GM19372 (cell line): ENCODE measurements around the gene MT1F.
"Not testable (repeated sequence)": the region's sequence is repeated elsewhere in the genome, so short reads cannot be mapped to it uniquely, and the experiment has no call there.

Experiments
- ATAC-seq: cut with Tn5 transposase; IDR thresholded peaks from one replicate; pipeline ENCODE4 v1.9.1; 2021; ENCODE audit warnings: mild to moderate bottlenecking, low read depth, moderate library complexity; ENCODE audit not compliant: unreplicated experiment

MT1F gene

DNA sequence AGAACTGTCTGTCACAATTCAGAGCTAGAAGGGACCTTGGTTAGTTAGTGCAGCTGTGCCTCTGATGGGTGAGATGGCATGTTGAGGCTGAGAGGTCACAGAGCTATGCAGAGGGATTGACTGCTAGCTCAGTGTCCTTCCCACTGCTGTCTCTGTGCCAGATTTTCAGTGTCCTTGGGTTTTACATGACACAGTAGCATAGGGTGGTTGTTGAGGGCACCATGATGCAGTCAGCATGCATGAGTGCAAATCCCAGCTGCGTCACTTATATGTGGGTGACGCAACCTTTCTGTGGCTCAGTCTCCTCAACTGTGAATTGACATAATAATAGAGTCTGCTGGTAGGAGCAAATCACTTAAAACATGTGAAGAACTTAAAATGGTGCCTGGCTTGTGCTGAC, 16.6 kb upstream of the MT1F start:
- no peak for ATAC-seq

- ATAC-seq, result peak; percentile 82
Measured at GRCh38 chr16:56643080-56643778, 14.5 kb upstream of the MT1F start.

DNA sequence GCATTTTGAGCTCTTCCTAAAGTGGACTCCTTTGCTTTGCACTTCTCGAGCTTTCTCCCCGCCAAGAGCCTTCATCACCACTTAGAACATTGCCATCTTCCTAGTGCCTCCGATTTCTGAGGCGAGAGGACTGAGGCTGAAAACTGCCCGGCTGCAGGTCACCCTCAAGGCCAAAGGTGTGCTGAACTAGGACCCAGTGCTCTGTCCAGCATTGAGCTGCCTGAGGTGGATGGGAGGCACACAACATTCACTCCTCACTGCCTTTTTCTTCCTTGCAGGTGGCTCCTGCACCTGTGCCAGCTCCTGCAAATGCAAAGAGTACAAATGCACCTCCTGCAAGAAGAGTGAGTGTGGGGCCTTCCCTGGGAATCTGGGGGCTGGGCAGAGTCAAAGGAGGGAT, 13.9 kb upstream of the MT1F start:
- no peak for ATAC-seq

- ATAC-seq, result no peak
Measured at GRCh38 chr16:56645311-56645710, 12.4 kb upstream of the MT1F start.

DNA sequence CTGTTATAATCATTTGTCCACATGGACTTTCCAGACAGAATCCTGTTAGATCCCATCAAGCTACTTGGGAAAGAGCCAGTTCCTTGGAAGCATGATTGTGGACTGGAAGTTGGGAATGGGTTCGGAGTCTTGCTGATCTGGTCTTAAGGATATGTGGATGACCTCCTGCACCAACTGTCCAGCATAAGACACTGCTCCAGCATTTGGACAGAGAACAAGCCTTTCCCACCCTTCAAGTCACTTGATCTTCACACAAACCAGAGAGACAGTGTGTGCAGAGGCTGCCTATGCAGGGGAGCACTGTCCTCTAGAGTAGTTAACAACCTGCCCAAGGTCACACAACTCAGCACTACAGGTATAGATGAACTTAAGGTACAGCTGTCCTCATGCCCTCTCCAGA, 11.9 kb upstream of the MT1F start:
- ATAC-seq, result no peak

- no peak for ATAC-seq
Measured at GRCh38 chr16:56647641-56648431, 9.9 kb upstream of the MT1F start.

DNA sequence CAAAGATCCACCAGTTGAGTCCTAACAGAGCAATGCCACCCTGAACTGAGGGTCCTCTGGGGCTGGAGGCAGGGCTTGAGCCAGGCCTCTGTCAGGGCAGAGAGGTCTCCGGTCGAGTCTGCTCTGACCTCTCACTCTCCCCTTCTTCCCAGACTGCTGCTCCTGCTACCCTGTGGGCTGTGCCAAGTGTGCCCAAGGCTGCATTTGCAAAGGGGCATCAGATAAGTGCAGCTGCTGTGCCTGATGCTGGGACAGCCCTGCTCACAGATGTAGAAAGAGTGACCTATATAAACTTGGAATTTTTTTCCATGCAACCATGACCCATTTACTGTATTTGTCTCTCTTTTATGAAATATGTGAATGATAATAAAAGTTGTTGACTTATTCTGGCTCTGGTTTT, 8.5 kb upstream of the MT1F start:
- no peak for ATAC-seq

DNA sequence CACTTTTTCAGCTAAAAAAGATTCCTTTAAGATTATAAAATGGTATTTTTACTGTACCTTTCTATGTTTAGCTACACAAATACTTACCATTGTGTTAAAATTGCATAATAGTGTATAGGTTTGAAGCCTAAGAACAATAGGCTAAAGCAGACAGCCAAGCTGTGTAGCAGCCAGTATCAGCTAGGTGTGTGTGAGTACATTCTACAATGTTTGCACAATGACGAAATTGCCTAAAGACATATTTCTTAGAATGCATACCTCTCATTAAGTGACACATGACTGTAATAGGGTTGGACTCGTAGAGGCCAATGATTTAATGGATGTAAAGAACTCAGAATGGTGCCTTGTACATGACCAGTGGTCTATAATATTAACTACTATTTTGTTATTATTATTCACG, 7.9 kb upstream of the MT1F start:
- ATAC-seq, result no peak

DNA sequence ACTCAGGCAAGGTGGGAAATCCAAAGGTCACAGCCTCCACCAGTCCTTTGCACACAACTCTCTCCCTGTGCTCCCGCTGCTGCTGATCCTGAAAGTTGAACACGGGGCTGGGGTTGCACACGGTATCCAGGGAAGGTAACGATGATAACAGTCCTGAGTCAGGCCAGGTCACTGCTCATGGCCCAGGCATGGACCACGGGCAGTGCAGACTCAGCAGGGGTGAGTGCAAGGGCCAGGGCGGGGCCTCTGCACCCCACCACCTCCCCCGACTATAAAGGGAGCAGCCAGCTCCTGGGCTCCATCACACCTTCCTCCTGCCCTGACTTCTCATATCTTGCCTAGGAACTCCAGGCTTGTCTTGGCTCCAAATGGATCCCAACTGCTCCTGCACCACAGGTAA, 6.2 kb upstream of the MT1F start, which contains the start of gene MT1B:
MT1B (plus strand) TSS at position 301 of the 400 bp plus-strand sequence; CDS start at position 369, 68 bp downstream.
- ATAC-seq, result no peak

GRCh38 chr16:56652600-56652999, 5.2 kb upstream of the MT1F start:
- ATAC-seq, result no peak

- no peak for ATAC-seq
Measured at GRCh38 chr16:56653218-56653617, 4.5 kb upstream of the MT1F start.

DNA sequence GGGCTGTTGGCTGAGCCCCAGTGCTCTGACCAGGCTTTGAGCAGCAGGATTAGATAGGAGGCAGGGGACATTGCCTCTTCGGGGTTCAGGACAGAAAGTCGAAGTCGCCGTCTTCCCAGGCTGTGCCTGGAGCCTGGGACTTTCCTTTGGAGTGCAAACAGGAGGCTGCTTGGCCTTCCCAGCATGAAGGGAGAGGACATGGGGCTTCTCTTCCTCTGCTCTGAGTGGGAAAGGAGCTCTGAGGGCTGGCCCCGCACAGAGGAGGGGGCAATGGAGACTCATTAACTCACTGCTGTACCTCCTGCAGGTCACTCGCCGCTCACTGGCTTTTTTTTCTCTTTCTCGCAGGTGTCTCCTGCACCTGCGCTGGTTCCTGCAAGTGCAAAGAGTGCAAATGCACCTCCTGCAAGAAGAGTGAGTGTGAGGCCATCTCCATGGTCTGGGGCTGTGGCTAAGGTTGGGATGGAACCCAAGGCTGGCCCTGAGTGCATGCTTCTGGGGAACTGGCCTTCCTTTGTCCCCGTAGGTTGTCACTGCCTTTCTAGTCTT, 642 bp downstream of the MT1F start:
- ATAC-seq, result no peak

GRCh38 chr16:56662357-56663354, 4.9 kb downstream of the MT1F start:
- no peak for ATAC-seq

DNA sequence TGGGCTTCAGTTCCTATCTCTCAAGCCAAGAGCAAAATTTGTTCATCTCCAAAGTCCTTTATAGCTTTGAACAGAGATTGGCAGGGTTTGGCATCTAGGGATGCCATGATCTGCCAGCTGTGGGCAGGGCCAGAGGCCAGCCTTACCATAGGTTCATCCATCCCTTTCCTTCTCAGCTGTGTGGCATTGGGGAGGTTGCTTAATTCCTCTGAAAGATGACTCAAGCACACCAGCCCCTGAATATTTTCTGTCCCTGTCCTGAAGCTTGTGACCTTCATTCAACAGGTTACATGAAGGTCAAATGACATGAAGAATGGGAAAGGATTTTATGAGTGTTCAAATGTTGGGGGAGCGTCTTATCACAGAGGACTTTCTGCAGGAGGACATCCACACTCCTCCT, 6.7 kb downstream of the MT1F start:
- ATAC-seq, result no peak

DNA sequence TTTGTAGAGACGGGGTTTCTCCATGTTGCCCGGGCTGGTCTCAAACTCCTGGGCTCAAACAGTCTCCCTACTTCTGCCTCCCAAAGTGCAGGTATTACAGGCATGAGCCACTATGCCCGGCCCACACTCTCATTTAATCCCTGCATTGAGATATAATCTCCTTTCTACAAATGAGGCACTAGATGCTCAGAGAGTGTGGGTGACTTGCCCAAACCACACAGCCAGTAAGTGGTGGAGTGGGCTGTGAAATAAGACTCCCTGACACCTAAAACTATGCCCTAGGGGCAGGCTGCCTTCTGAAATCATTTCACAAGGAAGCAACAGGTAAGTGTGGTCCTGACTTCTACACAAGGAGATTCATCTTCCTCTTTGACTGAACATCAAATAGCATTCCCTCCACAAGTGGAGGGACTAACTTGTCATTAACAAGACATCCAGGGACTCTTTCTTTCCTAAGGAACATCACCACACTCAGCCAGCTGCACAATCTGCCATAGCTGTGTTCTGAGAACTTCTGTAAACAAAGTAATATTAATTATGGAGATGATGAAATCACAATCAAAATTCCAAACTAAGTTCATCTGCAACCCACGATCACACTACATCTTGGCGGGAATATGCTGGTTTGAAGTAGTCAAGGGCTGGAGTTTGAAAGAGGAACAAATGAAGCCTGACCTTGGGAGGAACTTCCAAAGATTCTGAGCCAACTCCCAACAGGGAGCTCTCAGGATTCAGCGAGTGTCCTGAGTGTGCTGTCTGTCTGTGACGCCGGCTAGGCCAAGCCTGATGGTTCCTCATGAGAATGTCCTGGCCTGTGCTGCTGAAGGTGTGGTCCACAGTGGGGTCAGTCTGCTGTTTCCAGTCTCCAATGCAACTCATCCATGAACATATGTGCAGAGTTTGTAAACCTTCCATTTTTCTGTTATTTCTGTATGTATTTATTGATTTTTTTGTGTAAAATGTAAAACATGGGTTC, 7.8 kb downstream of the MT1F start:
- not testable (repeated sequence) for ATAC-seq

DNA sequence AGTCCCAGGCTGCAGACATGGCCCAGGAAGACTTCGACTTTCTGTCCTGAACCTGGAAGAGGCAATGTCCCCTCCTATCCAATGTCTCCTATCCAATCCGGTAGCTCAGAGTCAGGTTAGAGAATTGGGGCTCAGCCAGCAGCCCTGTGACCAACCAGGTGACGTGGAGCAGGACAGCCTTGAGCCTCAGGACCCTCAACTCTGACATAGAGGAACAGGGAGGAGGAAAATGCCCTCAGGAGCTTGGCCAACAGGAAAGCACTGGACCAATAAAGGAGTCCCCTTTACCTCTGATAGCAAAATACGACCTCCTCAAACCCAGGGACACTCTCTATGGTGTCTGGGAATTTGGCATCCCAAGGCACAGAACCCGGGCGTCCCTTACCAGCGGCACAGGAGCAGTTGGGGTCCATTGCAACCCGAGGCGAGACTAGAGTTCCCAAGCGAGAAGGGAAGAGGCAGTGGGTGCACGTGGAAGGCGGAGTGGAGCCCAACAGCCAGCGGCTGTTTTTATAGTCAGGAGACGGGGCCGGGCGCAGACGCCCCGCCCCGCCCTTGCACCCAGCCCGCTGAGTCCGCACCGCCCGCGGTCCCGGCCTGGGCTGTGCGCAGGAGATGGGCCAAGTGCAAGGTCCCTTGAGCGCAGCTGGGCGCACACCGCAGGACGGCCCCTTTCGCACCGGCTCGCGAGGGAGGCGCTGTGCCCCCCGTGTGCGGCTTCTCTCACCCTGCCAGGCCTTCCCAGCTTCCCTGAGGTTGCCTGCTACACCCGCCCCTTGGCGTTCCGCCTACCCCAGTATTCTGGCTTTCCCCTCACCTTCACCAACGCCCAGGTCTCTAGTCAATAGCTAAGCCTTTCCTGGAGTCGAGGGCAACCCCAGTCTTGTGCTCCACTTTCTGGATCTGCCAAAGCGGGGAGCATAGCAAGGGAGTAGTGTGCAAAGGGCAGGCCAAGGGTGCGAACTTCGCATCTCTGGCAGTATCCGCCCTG, 10.1 kb downstream of the MT1F start, which contains the start of gene MT1G:
MT1G (minus strand) TSS at position 485 of the 991 bp plus-strand sequence; CDS start at position 413, 72 bp downstream.
- no peak for ATAC-seq

DNA sequence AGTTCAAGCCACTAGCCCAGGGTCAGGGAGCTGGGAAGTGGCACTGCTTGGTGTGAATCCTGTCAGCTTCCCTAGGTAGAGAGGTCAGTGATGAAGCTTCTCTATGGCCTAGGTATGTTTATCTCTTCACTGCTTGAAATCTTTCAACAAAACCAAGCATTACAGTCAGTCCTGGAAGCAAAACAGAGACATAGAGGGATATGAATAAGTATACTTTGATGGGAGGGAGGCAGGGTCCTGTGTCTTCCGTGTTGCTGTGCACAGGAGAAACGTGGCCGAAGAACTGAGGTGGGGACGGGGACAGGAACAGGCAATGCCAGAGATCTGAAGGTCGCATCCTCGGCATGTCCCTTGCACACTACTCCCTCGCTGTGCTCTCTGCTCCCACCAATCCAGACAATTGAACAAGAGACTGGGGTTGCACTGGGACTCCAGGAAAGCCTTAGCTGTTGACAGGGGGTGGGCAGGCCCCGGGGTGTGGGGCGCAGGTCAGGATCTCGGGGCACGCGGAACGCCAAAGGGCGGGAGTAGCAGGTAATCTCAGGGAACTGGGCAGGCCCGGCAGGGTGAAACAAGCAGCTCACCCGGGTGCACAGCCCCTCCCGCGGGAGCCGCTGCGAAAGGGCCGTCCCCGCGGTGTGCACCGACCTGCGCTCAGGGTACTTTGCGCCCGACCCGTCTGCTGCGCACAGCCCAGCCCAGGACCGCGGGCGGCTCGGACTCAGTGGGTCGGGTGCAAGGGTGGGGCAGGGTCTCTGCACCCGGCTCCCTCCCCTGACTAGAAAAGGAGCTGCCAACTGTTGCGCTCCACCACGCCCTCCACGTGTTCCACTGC, 11.5 kb downstream of the MT1F start, which contains the start of gene MT1H:
MT1H (plus strand) TSS at position 810 of the 835 bp plus-strand sequence. CDS start 71 bp downstream, outside the sequence.
- no peak for ATAC-seq
